GM21717 (cell line): ENCODE data around the gene GALNT18.

Experiments used
- ATAC-seq: cut with Tn5 transposase; IDR thresholded peaks from one replicate; pipeline ENCODE4 v1.9.1; 2021; ENCODE audit warnings: mild to moderate bottlenecking, moderate library complexity; ENCODE audit not compliant: unreplicated experiment

The GALNT18 gene

GRCh38 chr11:11441516-11441915, 180.3 kb downstream of the GALNT18 start:
- no peak for ATAC-seq

- no peak for ATAC-seq
These were observed 180.7 kb downstream of the GALNT18 start for GRCh38 chr11:11441091-11441490.

- ATAC-seq: no peak
These were observed 181.7 kb downstream of the GALNT18 start for GRCh38 chr11:11440144-11440543.

- ATAC-seq: no peak
These were observed 182.2 kb downstream of the GALNT18 start for GRCh38 chr11:11439591-11439990.

GRCh38 chr11:11436715-11437313, 185.0 kb downstream of the GALNT18 start:
- ATAC-seq: no peak

- no peak for ATAC-seq
These were observed 186.2 kb downstream of the GALNT18 start for GRCh38 chr11:11435635-11436034.

- no peak for ATAC-seq
These were observed 187.8 kb downstream of the GALNT18 start for GRCh38 chr11:11433960-11434359.

GRCh38 chr11:11432621-11433319, 189.0 kb downstream of the GALNT18 start:
- no peak for ATAC-seq

GRCh38 chr11:11430431-11430830, 191.4 kb downstream of the GALNT18 start:
- no peak for ATAC-seq

GRCh38 chr11:11428714-11429113, 193.1 kb downstream of the GALNT18 start:
- ATAC-seq: no peak

- ATAC-seq: no peak
These were observed 194.3 kb downstream of the GALNT18 start for GRCh38 chr11:11427542-11427941.

GRCh38 chr11:11427140-11427539, 194.7 kb downstream of the GALNT18 start:
- ATAC-seq: no peak

GRCh38 chr11:11426226-11426952, 195.4 kb downstream of the GALNT18 start:
- ATAC-seq: no peak

GRCh38 chr11:11425806-11426205, 196.0 kb downstream of the GALNT18 start:
- no peak for ATAC-seq

GRCh38 chr11:11424688-11425087, 197.1 kb downstream of the GALNT18 start:
- ATAC-seq: no peak

GRCh38 chr11:11422411-11423128, 199.2 kb downstream of the GALNT18 start:
- ATAC-seq: no peak

GRCh38 chr11:11421509-11421908, 200.3 kb downstream of the GALNT18 start:
- no peak for ATAC-seq

GRCh38 chr11:11420899-11421285, 200.9 kb downstream of the GALNT18 start:
- ATAC-seq: no peak

GRCh38 chr11:11420191-11420898, 201.5 kb downstream of the GALNT18 start:
- no peak for ATAC-seq

- no peak for ATAC-seq
These were observed 202.1 kb downstream of the GALNT18 start for GRCh38 chr11:11419747-11420146.

- no peak for ATAC-seq
These were observed 204.9 kb downstream of the GALNT18 start for GRCh38 chr11:11416917-11417316.
